Stimulated activated CD4-positive, alpha-beta T cell treated with anti-CD3 and anti-CD28 coated beads, Interleukin-2, amount 100 ng/mL, for 4 hours (primary cell): ENCODE results near the gene GIT2.
"Not testable (repeated sequence)": the region's sequence is repeated elsewhere in the genome, so short reads cannot be mapped to it uniquely, and the experiment has no call there.

Experiments used
- DNase-seq: peaks from one replicate; pipeline ENCODE4 v3.0.0-alpha.2; 2020; ENCODE audit warnings: low read depth

Gene GIT2, protein sequence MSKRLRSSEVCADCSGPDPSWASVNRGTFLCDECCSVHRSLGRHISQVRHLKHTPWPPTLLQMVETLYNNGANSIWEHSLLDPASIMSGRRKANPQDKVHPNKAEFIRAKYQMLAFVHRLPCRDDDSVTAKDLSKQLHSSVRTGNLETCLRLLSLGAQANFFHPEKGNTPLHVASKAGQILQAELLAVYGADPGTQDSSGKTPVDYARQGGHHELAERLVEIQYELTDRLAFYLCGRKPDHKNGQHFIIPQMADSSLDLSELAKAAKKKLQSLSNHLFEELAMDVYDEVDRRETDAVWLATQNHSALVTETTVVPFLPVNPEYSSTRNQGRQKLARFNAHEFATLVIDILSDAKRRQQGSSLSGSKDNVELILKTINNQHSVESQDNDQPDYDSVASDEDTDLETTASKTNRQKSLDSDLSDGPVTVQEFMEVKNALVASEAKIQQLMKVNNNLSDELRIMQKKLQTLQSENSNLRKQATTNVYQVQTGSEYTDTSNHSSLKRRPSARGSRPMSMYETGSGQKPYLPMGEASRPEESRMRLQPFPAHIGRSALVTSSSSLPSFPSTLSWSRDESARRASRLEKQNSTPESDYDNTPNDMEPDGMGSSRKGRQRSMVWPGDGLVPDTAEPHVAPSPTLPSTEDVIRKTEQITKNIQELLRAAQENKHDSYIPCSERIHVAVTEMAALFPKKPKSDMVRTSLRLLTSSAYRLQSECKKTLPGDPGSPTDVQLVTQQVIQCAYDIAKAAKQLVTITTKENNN

DNA sequence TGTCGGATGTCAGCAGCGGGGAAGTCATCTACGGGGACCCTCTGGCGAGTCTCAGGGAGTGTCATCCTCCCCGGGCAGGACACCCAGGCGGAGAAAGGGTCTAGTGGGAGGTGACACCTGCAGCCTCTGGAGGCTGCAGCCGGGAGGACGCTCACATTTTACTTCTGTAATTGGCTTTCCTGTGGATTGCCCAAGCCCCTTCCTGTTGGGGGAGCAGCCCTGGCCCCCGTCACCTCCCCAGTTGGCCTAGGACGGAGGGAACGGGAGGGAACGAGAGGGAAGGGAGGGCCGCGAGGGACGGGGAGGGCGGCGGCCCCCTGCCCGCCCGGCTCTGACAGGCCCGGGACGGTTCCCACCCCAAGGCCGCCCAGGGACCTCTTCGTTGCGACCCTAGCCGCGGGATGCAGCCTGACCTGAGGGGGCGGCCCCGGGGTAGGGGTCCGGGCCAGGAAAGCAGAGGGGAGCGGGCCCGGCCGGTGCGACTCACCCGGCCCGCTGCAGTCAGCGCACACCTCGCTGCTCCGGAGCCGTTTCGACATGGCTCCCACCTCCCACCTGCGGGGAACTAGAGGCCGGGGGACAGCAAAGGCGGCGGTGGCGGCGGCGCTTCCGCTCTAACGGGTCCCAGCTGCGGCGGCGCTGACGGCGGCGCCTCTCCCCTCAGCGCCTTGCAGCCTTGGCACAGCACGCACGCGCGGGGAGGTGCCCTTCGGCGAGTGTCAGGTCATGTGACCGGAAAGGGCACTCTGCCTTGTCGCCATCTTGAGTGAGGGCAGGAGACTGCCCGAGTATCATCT, at the start of gene GIT2:
TSS of gene GIT2 (minus strand) at position 683 of the 797 bp plus-strand sequence. CDS start at position 539, 144 bp downstream.
- peak; percentile 91 for DNase-seq

DNA sequence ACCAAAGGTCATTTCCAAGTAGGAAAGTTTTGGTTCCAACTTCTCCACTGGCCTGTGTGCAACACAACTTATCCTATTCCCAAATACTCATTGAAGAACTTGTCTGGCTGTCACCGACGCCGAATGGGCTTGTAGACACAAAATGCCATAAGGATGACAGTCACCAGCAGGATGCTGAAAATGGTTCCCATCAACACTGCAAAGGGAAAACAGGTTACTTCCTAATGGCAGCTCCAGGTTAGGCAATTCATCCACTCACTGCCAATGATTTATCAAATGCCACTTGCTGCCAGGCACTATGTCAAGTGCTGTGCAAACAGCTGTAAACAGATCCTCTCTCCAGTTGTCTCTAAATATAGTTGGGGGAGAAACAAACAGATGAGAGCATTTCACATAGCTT, 46.1 kb upstream of the GIT2 start:
- DNase-seq: no peak

DNA sequence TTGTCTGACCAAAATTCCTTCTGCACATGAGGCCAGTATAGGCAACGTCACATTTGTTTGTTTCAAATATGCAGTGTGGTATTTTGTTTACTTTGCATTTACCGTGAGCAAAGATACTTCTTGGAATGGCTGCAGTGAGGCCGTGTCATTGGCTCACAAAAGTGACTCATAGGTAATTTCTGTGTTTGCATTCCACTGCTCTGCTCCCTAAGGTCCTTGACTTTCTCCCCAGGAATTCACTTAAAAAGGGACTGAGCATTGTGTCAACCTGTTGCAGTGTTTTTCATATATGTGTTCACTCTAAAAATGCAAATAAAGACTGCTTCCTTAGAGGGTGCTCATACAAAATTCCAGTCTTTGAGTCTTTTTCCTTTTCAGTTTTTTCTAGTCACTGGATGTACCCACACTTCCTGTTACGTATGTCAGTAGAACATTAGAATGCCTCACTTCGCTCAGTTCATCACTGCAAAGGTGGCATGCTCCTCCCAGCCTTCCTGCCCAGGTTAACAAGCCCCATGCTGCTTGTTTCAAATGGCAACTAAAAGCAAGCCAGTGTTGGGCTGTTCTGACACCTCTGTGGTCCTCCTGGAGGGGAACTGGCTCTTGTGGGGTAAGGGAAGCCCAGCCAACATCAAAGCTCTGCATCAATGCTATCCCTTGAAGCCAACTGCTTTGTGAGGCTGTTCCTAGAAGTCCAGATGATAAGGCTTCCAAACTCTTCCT, 43.1 kb upstream of the GIT2 start:
- peak; percentile 11 for DNase-seq

DNA sequence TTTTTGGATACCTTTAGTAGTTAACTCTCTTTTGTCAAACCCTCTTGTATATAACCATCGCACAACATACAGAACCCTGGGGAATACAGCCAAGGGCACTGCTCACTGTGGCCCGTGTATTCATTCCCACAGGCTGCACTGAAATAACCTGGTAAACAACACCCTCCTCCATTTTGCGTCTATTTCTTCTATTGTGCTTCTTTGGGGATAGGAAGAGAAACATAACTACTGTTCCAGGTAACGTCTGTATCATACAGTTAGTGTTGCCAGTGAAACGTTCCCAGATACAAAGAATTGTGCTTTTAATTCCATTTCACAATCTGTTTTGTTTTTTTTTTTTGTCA, 42.5 kb upstream of the GIT2 start:
- DNase-seq: no peak

DNA sequence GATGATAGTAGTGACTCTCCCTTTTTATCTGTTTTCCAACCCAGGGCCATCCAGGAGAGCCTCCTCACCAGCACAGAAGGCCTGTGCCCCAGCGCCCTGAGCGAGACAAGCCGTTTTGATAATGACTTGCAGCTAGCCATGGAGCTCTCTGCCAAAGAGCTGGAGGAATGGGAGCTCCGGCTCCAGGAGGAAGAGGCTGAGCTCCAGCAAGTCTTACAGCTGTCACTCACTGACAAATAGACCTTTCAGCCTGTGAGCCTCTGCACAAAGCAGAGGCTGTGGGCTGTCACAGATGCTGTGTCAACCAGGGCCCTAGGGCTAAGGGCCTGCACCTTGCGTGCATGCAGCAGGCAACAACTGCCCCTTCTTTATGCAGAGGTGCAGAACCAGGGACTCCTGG, 41.1 kb upstream of the GIT2 start:
- DNase-seq: no peak

DNA sequence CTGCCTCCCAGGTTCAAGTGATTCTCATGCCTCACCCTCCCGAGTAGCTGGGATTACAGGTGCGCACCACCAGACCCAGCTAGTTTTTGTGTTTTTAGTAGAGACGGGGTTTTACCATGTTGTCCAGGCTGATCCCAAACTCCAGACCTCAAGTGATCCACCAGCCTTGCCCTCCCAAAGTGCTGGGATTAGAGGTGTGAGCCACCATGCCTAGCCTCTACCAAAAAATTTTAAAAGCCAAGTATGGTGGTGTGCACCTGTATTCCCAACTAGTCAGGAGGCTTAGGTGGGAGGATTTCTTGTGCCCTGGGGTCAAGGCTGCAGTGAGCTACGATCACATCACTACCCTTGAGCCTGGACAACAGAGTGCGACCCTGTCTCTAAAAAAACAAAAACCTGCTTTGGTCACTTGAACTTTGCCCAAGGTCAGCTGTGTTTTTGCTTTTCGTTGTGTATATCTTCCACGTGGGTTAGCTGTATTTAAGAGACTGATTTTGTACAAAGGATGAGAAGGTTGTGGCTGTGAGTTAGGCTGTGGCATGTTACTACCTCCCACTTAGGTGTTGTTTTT, 39.5 kb upstream of the GIT2 start:
- DNase-seq: no peak

DNA sequence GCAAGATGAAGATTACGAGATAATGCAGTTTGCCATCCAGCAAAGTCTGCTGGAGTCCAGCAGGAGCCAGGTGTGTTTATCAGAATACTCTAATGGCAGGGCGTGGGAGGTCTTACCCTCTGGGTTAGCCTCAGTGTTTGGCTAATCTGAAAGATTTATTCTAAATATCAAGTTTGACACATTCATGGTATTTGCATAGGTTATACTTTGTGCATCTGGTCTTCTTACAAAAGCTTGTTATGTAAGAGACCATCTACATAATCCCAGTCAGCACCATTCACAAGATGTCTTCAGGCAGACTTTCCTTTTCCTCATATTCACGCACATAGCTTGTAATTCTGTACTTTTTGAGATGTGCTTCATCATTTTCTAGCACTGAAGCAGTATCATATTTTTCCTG, 37.7 kb upstream of the GIT2 start:
- DNase-seq: no peak

DNA sequence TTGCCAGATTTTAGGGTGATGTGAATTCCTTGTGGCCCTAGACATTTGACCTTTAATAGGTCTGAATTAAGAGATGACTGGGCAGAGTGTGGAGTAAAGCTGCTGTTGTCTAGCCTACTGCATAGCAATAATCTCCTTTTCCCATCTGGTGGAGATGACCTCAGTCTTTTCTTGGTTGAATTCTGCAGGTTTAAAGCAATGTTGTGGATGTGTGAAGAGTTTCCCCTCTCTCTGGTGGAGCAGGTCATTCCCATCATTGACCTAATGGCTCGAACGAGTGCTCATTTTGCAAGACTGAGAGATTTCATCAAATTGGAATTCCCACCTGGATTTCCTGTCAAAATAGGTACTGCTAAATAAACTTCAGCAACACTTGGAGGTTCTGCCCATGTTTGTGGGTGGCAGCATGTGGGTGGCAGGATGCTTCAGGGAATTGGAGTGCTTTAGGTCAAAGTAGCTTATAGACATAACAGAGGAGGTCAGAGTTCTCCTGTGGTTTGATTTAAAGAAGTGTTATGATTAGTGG, 33.2 kb upstream of the GIT2 start:
- DNase-seq: no peak

DNA sequence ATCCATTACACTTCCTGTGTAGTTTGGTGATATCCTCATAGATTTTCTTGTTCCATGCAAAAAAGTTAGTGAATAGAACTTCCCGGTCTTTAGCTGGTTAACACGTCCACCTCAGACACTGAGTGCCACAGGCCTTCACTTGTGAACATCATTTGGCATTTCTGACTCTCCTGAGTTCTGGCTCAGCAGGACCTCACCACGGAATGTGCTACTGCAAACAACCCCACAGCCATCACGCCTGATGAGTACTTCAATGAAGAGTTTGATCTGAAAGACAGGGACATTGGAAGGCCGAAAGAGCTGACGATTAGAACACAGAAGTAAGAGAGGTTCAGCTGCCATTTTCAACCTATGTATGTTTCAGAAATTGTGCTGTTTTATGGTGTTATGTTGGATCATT, 32.2 kb upstream of the GIT2 start:
- no peak for DNase-seq

DNA sequence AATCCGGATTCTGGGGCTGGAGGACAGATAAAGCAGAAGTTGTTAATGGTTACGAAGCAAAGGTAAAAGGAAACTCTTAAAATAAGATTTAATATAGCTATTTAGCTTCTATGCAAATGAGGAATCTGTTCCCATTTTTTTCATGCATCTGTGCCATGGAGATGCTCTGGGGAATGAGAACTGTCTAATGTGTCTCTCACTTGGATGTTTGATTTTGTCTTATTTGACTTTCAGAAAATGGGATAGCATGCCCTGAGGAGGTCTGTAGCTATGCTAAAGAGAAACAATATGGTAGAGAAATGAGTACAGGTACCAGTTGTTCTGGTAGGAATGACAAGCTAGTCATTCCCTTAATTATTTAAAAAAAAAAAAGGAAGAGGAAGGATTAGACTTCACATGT, 27.9 kb upstream of the GIT2 start:
- DNase-seq: no peak

DNA sequence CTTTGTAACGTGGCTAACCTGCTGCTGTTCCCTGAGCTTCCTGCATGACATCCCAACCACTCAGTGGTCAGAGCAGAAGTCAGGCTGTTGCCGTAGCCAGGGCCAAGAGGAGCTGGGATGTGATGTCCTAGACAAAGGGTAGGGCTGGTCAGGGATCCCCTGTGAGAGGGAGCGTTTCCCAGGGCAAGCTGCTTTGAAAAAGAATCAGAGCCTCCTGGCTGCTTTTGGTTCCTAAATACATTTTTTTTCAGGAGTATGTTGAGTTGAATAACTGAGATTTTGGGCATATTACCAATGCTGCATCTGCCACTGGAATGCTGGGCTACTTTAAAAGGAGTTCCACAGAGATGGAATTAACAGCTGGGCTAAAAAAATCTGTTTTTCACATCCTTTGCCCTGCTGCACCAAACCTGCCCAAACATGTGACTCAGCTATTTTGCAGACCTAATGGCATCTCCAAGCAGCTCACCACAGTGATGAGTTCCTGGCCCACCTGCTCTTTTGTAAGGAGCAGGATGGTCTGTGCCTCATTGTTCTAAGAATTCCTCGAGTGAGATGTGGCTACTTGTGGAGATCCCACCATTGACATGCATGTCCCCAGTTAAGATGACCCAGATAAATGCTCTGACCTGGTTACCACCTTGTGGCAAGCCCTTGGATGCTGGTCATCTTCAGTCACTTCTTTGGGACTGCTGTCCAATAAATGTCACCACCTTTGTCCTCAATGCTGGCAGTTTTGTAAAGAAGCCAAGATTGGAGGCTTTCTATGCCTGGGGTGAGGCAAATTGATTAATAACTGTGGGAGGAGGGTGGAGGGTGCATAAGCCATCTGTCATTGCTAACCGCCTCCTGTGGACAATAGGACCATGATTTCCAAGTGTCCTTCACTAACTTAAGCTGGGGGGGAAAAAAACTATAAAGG, 27.2 kb upstream of the GIT2 start:
- no peak for DNase-seq

DNA sequence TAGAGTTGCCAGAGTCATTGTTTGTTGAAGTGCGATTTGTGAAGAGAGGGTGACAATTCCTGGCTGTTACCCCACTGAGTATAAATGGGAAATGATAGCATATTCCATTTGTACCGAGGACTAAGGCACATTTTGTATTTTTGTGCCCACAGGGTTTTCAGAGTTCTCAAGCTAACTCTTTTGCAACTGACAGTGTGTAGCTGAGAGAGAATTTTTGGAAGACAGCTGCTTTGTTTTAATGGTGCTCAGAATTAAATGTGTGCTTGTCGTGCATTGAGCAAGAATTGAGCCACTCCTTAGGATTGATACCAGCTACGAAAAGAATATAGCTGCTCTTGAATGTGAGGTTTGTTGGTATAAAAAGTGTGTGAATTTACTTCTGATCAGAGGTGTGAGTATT, 24.8 kb upstream of the GIT2 start:
- DNase-seq: no peak

DNA sequence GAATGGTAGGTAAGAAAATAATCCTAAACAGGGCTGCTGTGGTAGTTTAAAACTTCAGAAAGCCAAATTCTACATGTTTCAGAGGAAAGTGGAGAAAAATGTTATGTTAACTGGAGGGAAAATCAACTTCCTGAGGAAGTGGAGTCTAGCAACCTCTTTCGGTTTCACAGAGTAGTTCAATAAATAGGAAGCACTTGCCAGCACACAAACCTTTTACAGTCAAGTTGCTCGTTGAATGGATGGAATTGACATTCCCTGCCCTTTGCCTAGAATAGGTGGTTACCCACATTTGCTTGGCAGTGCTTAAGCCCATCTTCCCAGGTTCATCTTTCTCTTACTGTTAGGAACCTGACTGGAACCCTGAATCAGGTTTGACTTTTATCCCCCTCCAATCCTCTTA, 19.0 kb upstream of the GIT2 start:
- DNase-seq: no peak

DNA sequence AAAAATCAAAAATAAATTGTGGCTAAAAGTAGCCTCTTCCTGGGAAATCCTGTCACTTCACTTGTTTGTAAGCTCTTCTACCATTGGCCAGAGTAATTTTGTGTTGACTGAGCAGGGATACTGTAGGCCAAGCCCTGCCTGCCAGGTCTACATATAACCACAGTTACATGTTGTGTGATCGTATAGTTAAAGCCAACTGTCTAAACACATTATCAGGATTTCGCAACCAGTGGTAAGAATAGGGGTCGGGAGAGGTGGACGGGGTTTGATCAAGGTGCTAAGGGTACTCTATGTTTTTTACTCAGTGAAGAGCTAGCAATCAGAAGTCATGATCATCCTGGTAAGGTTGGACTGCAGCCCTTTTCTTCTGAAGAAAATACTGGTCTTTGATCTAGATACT, 16.5 kb upstream of the GIT2 start:
- DNase-seq: no peak

DNA sequence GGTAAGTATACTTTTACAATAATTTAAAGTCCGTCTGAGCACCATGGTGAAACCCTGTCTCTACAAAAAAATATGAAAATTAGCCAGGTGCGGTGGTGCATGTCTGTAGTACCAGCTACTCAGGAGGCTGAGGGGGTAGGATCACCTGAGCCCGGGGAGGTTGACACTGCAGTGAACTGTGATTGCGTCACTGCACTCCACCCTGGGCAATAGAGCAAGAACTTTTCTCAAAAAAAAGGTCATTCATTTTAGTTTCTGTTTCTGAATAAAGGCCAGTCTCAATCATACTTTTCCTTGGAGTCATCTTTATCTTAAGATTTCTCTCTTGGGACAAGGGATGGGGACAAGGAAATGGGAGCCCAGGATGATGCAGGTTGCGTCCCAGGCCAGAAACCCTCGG, 16.0 kb upstream of the GIT2 start:
- DNase-seq: no peak

DNA sequence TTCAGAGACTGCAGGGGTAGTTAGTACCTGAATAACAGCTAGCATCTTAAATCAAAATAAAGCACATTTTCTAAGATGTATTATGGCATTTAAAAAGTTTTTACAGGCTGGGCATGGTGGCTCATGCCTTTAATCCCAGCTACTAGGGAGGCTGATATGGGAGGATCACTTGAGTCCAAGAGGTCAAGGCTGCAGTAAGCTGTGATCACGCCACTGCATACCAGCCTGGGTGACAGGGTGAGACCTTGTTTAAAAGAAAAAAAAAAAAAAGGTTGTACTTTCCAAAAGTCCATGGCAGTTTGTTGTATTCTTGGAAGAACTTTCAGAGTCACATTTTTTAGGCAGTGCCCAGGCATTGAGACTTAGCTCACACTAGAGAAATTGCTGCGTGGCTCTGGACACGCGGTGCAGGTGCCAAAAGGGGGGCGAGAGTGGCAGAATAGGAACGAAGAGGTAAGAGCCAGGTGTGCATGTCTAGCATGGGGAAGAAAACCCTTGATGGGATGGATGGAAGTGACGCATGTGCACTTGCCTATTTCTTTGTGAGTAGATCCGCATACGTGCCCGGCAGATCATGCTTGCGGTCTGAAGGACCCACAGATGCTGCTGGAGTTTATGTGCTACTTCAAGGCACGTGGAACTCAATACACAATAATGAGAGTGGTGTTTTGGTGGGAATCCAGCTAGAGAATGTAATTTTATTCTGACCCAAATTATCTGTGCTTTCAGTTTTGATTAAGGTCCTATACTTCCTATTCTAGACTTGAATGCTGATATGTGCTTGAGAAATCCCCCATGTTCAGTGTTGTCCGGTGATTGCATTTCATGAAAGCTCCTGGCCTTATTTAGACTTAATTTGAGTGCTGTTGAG, 14.9 kb upstream of the GIT2 start:
- no peak for DNase-seq

DNA sequence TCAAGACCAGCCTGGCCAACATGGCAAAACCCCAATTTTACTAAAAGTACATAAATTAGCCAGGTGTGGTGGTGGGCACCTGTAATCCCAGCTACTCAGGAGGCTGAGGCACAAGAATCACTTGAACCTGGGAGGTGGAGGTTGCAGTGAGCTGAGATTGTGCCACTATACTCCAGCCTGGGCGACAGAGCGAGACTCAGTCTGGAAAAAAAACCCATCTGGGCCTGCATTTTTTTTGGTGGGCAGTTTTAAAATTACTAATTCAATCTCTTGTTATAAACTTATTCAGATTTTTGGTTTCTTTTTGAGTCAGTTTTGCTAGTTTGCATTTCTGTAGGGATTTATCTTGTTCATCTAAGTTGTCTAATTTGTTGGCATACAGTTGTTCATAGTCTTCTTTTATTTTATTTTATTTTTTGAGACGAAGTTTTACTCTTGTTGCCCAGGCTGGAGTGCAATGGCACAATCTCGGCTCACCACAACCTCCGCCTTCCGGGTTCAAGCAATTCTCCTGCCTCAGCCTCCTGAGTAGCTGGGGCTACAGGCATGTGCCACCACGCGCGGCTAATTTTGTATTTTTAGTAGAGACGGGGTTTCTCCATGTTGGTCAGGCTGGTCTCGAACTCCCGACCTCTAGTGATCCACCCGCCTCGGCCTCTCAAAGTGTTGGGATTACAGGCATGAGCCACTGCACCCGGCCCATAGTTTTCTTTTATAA, 12.7 kb upstream of the GIT2 start:
- DNase-seq: not testable (repeated sequence)

DNA sequence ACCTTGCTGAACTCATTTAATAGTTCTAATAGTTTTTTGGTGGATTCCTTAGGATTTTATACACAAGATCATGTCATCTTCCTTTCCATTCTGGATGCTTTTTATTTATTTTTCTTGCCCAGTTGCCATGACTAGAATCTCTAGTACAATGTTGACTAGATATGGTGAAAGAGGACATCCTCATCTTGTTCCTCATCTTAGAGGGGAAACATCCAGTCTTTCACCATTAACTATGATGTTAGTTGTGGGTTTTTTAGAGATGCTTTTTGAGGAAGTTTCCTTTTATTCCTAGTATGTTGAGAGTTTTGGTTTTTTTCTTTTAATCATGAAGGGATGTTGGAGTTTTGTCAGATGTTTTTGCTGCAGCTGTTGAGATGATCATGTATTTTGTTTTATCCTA, 11.7 kb upstream of the GIT2 start:
- DNase-seq: no peak

DNA sequence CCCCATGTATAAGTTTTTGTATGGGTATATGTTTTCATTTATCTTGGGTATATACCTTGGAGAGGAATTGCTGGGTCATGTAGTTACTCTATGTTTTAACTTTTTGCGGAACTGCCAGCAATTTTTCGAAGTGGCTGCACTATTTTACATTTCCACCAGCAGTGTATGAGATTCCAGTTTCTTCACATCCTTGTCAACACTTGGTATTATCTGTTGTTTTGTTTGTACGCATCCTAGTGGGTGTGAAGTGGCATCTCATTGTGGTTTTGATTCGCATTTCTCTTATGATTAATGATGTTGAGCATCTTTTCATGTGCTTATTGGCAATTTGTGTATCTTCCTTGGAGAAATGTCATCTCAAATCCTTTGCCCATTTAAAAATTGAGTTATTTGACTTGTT, 9.9 kb upstream of the GIT2 start:
- DNase-seq: no peak
